Measurements from ENCODE around the gene TEF. TPM values are rescaled to one million over a fixed set of nuclear protein-coding genes. Genes with fewer than 3 reads are reported as not detected.

Gene TEF
- total RNA-seq, 4 donors from 2014 or later = 15.9 to 41.1 (median 22.9) TPM

DNA sequence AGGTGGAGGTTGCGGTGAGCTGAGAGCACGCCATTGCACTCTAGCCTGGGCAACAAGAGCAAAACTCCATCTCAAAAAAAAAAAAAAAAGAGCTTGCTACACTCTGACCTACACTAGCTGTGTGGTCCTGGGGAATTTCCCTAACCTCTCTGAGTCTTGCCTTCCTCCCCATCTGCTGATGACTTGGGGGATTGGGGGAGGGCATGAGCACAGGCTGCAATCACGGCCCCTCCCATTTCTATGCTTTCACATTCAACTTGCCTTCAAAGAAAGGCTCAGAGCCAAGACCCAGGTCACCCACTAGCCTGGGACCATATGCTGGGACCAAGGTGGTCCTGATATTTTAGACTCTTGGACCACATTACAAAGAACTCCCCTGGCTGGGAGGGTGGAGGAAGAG is 39.8 kb upstream of the TEF start:
- no peak for DNase-seq
- H3K27me3 ChIP-seq = no peaks in the 10 kb centered on the region
- H3K27ac ChIP-seq = no peak overlapping the region
- H3K36me3 ChIP-seq = peaks cover 50 to 63% of the 10 kb centered on the region in 2 donors
- intact Hi-C loops (cut with DNase I) = no loop called here
- no peaks in the 10 kb centered on the region for H3K4me1 ChIP-seq
- WGBS, 2 donors = 90 to 95% methylated on average over 3 of the region's 3 CpGs
- H3K4me3 ChIP-seq (replicated peaks in 1 of 3) = no peak overlapping the region
- no peaks in the 10 kb centered on the region for H3K9me3 ChIP-seq
- TF ChIP-seq, protein P1, sequence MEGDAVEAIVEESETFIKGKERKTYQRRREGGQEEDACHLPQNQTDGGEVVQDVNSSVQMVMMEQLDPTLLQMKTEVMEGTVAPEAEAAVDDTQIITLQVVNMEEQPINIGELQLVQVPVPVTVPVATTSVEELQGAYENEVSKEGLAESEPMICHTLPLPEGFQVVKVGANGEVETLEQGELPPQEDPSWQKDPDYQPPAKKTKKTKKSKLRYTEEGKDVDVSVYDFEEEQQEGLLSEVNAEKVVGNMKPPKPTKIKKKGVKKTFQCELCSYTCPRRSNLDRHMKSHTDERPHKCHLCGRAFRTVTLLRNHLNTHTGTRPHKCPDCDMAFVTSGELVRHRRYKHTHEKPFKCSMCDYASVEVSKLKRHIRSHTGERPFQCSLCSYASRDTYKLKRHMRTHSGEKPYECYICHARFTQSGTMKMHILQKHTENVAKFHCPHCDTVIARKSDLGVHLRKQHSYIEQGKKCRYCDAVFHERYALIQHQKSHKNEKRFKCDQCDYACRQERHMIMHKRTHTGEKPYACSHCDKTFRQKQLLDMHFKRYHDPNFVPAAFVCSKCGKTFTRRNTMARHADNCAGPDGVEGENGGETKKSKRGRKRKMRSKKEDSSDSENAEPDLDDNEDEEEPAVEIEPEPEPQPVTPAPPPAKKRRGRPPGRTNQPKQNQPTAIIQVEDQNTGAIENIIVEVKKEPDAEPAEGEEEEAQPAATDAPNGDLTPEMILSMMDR (IDR thresholded peaks at IDR 0.05) = no peak
- TF ChIP-seq POLR2A (IDR thresholded peaks at IDR 0.05) = no peak

DNA sequence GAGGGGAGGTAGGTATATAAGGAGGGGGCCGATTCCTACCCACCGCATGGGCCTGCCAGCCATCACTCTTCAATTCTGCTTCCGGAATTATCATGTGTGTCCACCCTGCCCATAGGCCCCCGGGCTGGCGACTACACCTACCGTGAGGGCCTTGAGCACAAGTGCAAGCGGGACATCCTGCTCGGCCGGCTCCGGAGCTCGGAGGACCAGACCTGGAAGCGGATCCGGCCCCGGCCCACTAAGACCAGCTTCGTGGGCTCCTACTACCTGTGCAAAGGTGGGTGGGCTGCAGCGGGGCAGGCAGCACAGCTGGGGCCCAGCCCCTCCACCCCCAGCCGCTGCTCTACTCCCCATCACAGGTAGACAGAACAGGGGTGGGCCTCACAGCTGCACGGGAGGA is 38.4 kb upstream of the TEF start:
- H3K4me1 ChIP-seq = no peaks in the 10 kb centered on the region
- no peaks in the 10 kb centered on the region for H3K9me3 ChIP-seq
- peaks cover 63 to 76% of the 10 kb centered on the region in 2 donors for H3K36me3 ChIP-seq
- intact Hi-C loops (cut with DNase I) = no loop called here
- 88 to 95% methylated on average over 8 to 18 of the region's 18 CpGs for WGBS, 2 donors
- no peaks in the 10 kb centered on the region for H3K27me3 ChIP-seq
- no peak overlapping the region for H3K4me3 ChIP-seq (replicated peaks in 1 of 3)
- no peak overlapping the region for H3K27ac ChIP-seq
- DNase-seq = no peak
- no peak for TF ChIP-seq POLR2A (IDR thresholded peaks at IDR 0.05)

DNA sequence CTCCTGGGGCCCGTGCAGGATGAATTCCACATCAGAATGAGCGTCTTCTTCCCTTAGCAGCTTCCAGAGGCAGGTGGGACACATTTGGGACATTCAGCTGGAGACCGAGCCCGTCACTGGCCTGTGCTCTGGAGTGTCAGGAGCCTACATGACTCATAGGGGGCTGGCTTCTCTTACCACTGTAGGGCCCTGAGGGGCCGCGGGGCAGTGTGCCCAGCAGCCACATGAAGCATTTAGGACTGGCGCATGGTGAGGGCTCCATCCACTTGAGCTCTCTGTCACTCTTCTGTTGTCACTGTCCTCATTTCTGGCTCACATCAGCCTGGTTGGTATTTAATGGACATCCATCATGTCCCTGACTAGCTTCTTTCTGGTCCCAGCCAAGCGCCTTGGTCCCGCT is 38.0 kb upstream of the TEF start:
- 98 to 100% methylated on average over 5 to 6 of the region's 9 CpGs for WGBS, 2 donors
- Histone ChIP-seq H3K27ac (no peak overlapping the region), H3K36me3 (peaks cover 67 to 80% of the 10 kb centered on the region in 2 donors), H3K4me1 (no peaks in the 10 kb centered on the region), H3K27me3 (no peaks in the 10 kb centered on the region), H3K4me3 (replicated peaks in 1 of 3) (no peak overlapping the region), H3K9me3 (no peaks in the 10 kb centered on the region)
- TF ChIP-seq, protein P1 (IDR thresholded peaks at IDR 0.05) = no peak
- no peak for TF ChIP-seq POLR2A (IDR thresholded peaks at IDR 0.05)
- DNase-seq = no peak
- intact Hi-C loops (cut with DNase I) = no loop called here

DNA sequence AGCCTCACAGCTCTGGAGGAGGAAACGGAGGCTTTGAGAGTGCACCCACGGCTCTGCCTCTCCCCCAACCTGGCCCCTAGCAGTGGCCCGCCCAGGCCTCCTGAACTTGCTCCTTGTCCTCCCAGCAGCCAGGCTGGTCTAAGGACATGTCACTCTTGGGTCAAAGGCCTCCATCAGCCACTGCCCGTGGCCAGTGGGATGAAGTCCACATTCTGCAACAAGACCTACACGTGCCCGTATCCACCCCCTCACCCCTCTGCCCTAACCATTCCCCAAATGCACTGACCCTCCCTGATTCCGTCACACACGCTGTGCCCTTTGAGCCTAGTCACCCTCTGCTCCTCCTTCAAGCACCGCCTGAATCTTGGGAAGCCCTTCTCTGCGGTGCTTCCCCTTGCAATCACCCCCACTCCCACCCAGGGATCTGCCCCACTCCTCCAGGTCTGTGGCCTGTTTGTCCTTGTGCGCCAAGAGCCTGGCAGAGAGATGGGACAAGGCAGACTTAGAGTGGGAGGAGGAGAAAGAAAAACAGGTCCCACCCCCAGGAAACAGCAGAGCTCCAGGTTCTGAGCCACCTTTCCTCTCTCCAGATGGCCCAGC is 37.5 kb upstream of the TEF start:
- DNase-seq = no peak
- no peaks in the 10 kb centered on the region for H3K9me3 ChIP-seq
- no peaks in the 10 kb centered on the region for H3K27me3 ChIP-seq
- H3K4me1 ChIP-seq = no peaks in the 10 kb centered on the region
- H3K4me3 ChIP-seq (replicated peaks in 1 of 3) = no peak overlapping the region
- peaks cover 68 to 81% of the 10 kb centered on the region in 2 donors for H3K36me3 ChIP-seq
- TF ChIP-seq POLR2A (IDR thresholded peaks at IDR 0.05) = no peak
- TF ChIP-seq, protein P1 (IDR thresholded peaks at IDR 0.05) = no peak
- no peak overlapping the region for H3K27ac ChIP-seq
- intact Hi-C loops (cut with DNase I) = no loop called here
- 97 to 99% methylated on average over 9 to 11 of the region's 11 CpGs for WGBS, 2 donors

DNA sequence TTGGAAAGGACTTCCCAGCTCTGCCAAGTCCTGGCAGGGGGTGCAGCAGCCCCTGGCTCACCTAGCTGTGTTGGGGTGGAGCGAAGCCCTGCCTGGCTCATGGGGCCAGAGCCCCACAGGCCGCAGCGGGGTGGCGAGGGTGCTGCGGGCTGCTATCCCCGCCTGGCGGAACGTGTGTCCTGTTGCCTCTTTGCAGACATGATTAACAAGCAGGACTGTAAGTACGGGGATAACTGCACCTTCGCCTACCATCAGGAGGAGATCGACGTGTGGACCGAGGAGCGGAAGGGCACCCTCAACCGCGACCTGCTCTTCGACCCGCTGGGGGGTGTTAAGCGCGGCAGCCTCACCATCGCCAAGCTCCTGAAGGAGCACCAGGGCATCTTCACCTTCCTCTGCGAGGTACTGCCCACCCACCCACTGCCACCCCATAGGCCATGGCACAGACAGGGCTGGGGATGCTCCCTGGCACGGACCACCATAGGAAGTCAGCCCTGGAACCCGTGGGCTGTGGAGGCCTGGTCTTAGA is 35.9 kb upstream of the TEF start:
- no peak overlapping the region for H3K27ac ChIP-seq
- no peaks in the 10 kb centered on the region for H3K9me3 ChIP-seq
- 92 to 98% methylated on average over 16 to 22 of the region's 24 CpGs for WGBS, 2 donors
- H3K4me3 ChIP-seq (replicated peaks in 1 of 3) = no peak overlapping the region
- H3K36me3 ChIP-seq = peaks cover 71 to 77% of the 10 kb centered on the region in 2 donors
- intact Hi-C loops (cut with DNase I) = no loop called here
- DNase-seq = no peak
- no peaks in the 10 kb centered on the region for H3K27me3 ChIP-seq
- no peaks in the 10 kb centered on the region for H3K4me1 ChIP-seq
- TF ChIP-seq, protein P1 (IDR thresholded peaks at IDR 0.05) = no peak
- TF ChIP-seq POLR2A (IDR thresholded peaks at IDR 0.05) = no peak

Measured in thyroid gland (tissue), 4 donors.